Measurements from ENCODE around the gene MAGEC3. TPM values are rescaled to one million over a fixed set of nuclear protein-coding genes. Genes with fewer than 3 reads are reported as not detected.
A peak's percentile ranks its signal among the peaks of the same experiment; 100 is the strongest.

MAGEC3 gene
- total RNA-seq (2021) = not detected in 2 replicates
- long read RNA-seq = 0 reads

GRCh38 chrX:141838016-141838415 is at the start of gene MAGEC3:
TSS of gene MAGEC3 (plus strand) at chrX:141838316. CDS start at chrX:141838316, 0 bp downstream.
- Histone ChIP-seq H3K18ac (ENCODE audit: insufficient read length, low read depth, low read length) (no peak within 1 kb of the TSS), H4K91ac (ENCODE audit: insufficient read length, low read depth, low read length) (no peak within 1 kb of the TSS), H4K5ac (ENCODE audit: insufficient read length, low read depth, low read length) (no peak within 1 kb of the TSS), H3K23ac (ENCODE audit: insufficient read length, low read depth, low read length) (no peak within 1 kb of the TSS), H2BK15ac (ENCODE audit: low read depth, low read length) (no peak within 1 kb of the TSS), H4K20me1 (ENCODE audit: control insufficient read depth, insufficient read depth, insufficient read length) (no peaks in the 10 kb centered on the region), H4K8ac (replicated peaks; ENCODE audit: insufficient read length, low read depth, low read length) (no peak within 1 kb of the TSS), H3K79me2 (ENCODE audit: insufficient read depth, low read length) (no peaks in the 10 kb centered on the region), H3K4me2 (ENCODE audit: insufficient read depth, insufficient read length, low read length) (no peak within 1 kb of the TSS), H3K23me2 (ENCODE audit: insufficient read length, low read depth, low read length, poor library complexity, severe bottlenecking) (no peaks in the 10 kb centered on the region), H3T11ph (ENCODE audit: low read length) (no peak within 1 kb of the TSS), H3K9ac (ENCODE audit: extremely low read depth, insufficient read length, low read length) (no peak within 1 kb of the TSS), H3K56ac (ENCODE audit: insufficient read length, low read depth, low read length) (no peak within 1 kb of the TSS), H3K14ac (ENCODE audit: insufficient read depth, low read length) (0 out of 2 replicates have a peak within 1 kb of the TSS, but pooled peaks have one; percentile 70), H2BK20ac (ENCODE audit: low read depth, low read length, poor library complexity, severe bottlenecking) (no peak within 1 kb of the TSS), H2BK120ac (ENCODE audit: low read depth, low read length, poor library complexity, severe bottlenecking) (no peak within 1 kb of the TSS), H2AFZ (ENCODE audit: low read length) (no peak within 1 kb of the TSS), H3K79me1 (ENCODE audit: insufficient read depth, low read depth, low read length, poor library complexity, severe bottlenecking) (no peaks in the 10 kb centered on the region), H2BK5ac (ENCODE audit: insufficient read length, low read length) (no peak within 1 kb of the TSS), H3K27ac (ENCODE audit: insufficient read length, low read depth, low read length) (no peak within 1 kb of the TSS), H2AK5ac (ENCODE audit: insufficient read length, low read length) (no peak within 1 kb of the TSS), H3K4me1 (ENCODE audit: insufficient read depth, low read length) (no peaks in the 10 kb centered on the region), H3K27me3 (ENCODE audit: insufficient read depth, low read length) (no peaks in the 10 kb centered on the region), H3K9me3 (ENCODE audit: control insufficient read depth, low read depth, low read length) (peaks cover 37% of the 10 kb centered on the region), H3K4ac (ENCODE audit: low read depth, low read length) (no peak within 1 kb of the TSS), H2BK12ac (ENCODE audit: insufficient read length, low read depth, low read length) (no peak within 1 kb of the TSS)
- Mint-ChIP-seq H3K36me3 (ENCODE audit: insufficient read depth in 1 of 3, low read depth in 3 of 3) (peaks cover 0 to 5% (median 2%) of the 10 kb centered on the region in 3 experiments; a peak in 3 of 7 replicates), H3K4me3 (no peak within 1 kb of the TSS; a peak in 1 of 5 replicates), H3K27ac (no peak within 1 kb of the TSS), H3K9me3 (peaks cover 58 to 62% of the 10 kb centered on the region in 2 experiments), H3K27me3 (ENCODE audit: low read depth) (no peaks in the 10 kb centered on the region; the same call in 1 of the 2 replicates), H3K4me1 (no peaks in the 10 kb centered on the region)
- no peak for DNase-seq
- no peak for TF ChIP-seq CTCF (conservative IDR thresholded peaks at IDR 0.05)
- WGBS (ENCODE audit: extremely low coverage, insufficient read length, low lambda C conversion rate) = no CpG with 5 or more reads among the region's 2 CpGs

All from H9 (cell line).